HG02852 (cell line): ENCODE data around the gene TROAP.
A peak's percentile ranks its signal among the peaks of the same experiment; 100 is the strongest.
"Not testable (repeated sequence)": the region's sequence is repeated elsewhere in the genome, so short reads cannot be mapped to it uniquely, and the experiment has no call there.

ENCODE experiments used
- ATAC-seq: cut with Tn5 transposase; IDR thresholded peaks from one replicate; pipeline ENCODE4 v1.9.1; 2021; ENCODE audit warnings: mild to moderate bottlenecking, moderate library complexity; ENCODE audit not compliant: unreplicated experiment

TROAP gene

DNA sequence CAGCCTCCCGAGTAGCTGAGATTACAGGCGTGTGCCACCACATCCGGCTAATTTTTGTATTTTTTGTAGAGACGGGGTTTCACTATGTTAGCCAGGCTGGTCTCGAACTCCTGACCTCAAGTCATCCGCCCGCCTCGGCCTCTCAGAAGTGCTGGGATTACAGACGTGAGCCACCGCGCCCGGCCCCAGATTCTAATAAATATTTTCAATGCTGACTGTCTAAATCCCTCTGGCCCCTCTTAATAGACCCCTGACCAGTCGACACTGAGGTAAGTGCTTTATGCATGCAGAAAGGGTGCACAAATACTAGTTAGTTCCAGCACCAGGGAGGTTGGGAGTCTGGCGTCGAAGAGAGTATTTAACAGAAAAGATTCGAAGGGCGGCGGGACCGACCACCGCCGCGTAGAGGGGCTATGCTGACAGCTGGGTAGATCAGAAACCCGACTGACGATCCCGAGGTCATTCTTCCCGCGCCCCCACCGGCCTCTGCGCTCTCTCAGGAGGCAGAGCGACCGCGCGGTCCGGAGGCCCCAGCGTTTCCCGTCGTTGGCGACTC, 43.1 kb downstream of the TROAP start:
- ATAC-seq = peak; percentile 14

DNA sequence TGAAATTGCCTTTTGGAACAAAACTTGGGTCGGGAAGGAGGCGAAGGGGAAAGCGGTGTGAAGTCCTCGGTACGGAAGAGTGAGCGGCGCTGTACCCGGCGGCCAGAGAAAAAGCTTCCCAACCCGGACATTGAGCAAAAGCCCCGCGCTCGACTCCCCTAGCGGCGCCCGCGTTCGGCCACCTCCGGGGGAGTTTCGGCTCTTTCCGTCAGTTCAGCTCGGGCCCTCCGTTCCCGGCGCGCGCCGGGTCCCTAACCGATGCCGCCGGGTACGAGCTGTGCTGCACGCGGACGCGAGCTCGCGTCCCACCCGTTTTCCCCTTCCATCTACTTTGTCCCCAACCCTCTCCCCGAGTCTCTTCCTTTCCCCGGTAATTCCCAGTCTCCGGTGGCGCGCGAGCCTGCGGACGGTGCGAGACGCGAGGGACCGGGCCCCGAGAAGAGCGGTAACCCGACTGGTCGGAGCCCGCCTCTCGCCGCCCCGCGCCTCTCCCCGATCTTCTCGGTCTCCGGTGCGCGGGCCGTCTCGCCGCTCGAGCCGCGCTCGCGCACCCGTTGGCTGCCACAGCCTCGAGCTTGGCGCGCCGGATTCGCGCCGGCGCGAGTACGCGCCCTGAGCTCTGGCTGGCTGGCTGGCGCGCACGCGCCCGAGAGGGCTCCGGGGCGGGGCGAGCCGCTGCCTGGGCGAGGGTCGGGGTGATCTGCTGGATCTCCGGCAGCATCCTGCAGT, 43.8 kb downstream of the TROAP start:
- peak; percentile 66 for ATAC-seq

DNA sequence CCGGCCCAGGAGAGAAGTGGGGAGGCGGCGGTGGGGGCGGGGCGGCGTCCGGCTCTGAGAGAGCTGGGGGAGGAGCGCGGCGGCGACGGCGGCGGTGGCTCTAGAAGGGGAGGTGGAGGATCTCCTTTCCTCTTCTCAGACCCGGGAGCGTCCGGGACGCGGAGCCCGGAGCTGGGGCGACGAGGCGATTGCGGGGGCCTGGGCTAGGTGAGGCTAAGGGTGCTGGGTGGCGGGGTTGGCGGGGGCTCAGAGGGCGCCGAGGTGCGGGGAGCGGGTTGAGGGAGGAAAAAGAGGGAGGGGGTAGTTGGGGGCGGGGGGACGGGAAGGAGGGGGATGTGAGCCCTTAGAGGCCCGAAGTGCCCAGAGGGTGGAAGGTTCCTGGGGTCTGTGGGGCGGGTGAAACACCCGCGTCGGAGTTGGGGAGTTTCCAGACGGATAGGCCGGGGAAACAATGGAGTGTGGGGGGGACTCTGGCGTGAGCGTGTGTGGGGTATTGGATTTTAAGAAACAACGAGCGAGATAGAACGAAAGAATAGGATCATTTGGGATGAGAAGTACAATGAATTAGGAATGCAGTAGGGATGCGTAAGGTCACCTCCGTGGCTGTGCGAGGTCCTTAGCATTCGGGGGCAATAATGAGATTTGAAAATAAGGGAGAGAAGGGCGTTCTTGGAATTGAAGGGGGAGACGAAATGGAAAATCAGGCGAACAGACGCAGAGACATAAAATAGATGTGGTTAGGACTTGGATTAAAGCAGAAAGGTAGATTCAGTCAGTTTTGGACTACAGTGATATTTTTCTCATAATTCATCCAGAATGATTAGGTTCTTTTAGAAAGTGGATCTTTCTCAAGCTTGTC, 44.6 kb downstream of the TROAP start, which contains the start of gene SPATS2:
Gene SPATS2, plus strand, starts transcription at position 82 of the 859 bp plus-strand sequence. CDS start 93,551 bp downstream, outside the sequence.
- no peak for ATAC-seq

DNA sequence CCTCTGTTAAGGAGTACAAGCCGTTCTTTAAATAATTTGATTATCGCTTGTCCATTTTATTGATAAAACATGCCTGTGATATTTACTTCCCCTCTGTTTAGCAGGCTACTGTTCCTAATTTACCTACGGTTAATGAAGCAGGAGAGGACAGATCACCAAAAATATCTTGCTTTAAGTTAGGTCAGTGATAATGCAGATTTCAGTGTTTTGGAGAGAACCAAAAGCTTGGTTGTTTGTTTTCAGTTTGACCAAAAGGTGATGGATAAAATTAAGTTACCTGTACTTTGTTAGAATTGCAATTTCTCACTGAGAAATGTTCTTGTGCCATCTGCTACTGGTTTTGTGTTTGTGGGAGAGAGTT, 45.2 kb downstream of the TROAP start:
- no peak for ATAC-seq

DNA sequence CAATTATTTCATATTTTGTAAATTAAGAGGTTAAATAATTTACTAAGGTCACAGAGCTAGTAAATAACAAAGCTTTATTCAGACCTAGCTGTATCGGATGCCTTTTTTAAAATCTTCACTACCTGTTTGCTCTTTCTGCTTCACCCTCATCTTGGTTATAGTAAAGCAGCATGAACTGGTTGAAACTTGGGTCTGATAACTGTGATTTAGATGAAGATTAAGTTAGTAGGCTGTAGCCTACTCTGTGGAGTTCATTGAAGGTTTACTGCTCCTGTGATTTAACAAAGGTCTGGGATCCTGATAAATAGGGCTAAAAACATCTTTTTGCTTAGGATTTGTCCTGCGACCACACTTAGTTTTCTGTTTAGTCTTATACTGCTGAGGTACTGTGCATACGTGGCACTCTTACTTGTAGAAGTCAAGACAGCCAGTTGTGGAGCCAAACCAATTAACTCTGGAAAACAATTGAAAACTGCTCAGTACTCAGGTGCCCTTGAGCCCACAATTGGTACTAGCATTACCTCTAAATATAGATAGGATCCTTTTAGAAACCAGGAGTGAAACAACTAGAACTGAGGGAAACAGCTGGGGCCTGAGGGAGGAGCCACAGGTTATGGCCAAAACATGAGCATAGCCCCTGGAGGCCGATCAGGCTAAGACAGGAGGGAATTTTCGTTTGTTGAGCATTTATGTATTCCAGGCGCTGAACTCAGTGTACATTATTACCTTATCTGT, 46.5 kb downstream of the TROAP start:
- ATAC-seq = no peak

DNA sequence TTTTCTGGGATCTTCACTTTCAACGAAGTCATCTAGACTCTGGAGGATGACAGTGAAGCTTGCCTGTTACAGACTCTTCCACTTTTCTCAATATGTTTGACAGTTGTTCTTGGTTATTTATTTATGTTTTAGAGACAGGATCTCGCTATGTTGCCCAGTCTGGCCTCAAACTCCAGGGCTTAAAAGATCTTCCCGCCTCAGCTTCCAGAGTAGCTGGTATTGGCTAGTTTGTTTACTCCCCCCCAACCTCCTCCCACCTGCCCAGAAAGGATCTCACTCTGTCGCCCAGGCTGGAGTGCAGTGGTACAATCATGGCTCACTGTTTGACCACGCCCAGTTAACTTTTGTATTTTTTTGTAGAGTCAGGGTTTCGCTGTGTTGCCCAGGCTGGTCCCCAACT, 47.5 kb downstream of the TROAP start:
- ATAC-seq = no peak

DNA sequence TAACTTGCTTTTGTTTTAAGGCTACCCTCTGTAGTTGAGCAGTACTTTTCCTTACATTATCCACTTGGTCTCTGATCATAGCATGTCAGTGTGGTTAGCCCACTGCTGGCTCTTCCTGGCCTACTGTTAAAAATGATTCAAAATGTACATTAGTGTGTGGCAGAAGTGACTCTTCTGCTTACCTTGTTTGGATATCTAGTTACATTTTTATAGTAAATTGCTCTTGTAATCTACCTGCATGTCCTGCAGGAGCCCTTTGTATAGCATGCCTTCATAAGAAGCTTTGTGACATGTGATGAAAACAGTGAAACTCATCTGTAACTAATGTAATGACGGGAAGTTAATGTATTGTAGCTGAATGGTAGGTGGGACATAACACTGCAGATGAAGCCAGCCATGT, 52.4 kb downstream of the TROAP start:
- ATAC-seq = no peak

DNA sequence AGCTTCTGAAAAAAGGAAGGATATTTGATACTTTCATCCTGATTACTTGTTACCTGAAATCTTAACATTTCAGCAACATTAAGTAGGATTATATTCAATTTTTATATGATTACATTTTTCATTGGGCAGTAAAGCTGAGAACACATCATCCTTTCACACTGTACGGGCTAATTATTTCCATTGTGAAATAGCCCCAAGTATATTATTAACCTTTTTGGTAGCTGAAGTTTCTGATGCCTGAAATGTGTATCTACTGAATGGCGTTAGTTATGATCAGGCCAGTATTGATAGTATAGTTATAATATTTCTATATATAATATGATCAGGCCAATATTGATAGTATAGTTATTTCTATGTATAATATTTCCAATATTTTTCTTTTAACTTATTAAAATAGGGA, 54.3 kb downstream of the TROAP start:
- ATAC-seq = no peak

DNA sequence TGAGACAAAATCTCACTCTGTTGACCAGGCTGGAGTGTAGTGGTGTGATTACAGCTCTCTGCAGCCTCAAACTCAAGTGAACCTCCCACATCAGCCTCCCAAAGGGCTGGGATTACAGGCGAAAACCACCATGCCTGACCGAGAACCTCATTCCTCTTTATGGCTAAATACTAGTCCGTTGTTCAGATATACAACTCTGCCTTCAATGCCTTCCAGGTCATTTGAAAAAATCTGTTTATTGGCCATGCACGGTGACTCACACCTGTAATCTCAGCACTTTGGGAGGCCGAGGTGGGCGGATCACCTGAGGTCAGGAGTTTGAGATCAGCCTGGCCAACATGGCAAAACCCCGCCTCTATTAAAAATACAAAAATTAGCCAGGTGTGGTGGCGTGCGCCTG, 57.1 kb downstream of the TROAP start:
- not testable (repeated sequence) for ATAC-seq
